Measurements from ENCODE around the gene ZAR1. TPM values are rescaled to one million over a fixed set of nuclear protein-coding genes. Genes with fewer than 3 reads are reported as not detected.

ZAR1 gene
- total RNA-seq, 2 experiments from 2014 or later = not detected

DNA sequence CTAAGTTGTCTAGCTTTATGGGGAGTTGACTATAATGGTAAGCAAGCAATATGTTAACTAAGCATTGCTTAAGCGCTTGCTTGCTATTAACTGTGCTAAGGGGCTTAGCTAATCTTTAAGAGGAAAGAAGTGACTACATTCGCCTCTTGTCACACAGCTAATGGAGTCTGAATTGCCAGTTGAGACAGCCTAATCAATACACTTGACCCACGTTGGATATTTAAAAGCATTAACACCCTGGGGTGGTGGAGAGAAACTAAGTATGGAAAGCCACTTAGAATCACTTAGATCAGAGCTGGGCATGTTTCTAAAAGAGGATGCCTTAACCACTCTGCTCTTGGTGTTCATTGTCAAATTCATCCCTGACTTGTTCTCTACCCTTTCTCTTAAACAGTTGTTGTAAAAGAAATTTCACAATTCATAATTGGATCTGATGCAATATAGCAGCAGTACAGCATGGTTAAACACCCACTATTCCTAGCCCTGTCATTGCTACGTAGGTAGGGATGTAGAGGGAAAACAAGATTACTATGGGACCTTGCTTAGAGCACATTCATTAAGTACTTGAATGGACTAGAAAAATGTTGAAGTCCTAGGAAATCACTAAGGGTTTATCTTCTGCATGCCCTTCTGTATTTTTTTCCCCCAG, 3.5 kb downstream of the ZAR1 start:
- POLR2A ChIA-PET = no interaction called here
- H3K4me1 Mint-ChIP-seq (ENCODE audit: low read depth) = no peaks in the 10 kb centered on the region
- H3K4me3 Mint-ChIP-seq = no peak overlapping the region
- no peak for DNase-seq
- CTCF ChIA-PET = no interaction called here
- intact Hi-C loops (cut with micrococcal nuclease) = no loop called here
- no peak overlapping the region for H3K27ac Mint-ChIP-seq
- no peaks in the 10 kb centered on the region for H3K9me3 Mint-ChIP-seq
- H3K27me3 Mint-ChIP-seq = peaks cover 29% of the 10 kb centered on the region
- H3K36me3 Mint-ChIP-seq = peaks cover 5% of the 10 kb centered on the region

DNA sequence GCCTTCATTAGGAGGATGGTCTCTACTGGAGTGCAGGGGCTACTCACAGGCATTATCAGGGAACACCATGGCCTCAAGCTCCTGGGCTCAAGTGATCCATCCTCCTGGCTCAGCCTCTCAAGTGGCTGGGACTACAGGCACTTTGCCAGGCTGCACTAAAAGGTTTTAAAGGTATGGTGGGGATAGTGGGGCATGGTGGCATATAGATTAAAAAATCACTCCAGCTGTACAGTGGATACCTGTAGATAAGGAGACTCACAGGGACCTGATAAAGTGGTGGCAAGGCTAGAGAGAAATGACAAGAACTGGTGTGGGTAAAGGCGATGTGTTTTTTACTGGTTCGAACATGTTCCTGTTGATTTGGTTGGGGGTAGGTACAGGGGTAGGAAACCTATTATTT, 5.9 kb downstream of the ZAR1 start:
- Mint-ChIP-seq H3K4me1 (ENCODE audit: low read depth) (peaks cover 11% of the 10 kb centered on the region), H3K27me3 (peaks cover 19% of the 10 kb centered on the region), H3K27ac (no peak overlapping the region), H3K4me3 (no peak overlapping the region), H3K9me3 (no peaks in the 10 kb centered on the region), H3K36me3 (peaks cover 15% of the 10 kb centered on the region)
- intact Hi-C loops (cut with micrococcal nuclease) = no loop called here
- ChIA-PET POLR2A (no interaction called here), CTCF (no interaction called here)
- DNase-seq = no peak

DNA sequence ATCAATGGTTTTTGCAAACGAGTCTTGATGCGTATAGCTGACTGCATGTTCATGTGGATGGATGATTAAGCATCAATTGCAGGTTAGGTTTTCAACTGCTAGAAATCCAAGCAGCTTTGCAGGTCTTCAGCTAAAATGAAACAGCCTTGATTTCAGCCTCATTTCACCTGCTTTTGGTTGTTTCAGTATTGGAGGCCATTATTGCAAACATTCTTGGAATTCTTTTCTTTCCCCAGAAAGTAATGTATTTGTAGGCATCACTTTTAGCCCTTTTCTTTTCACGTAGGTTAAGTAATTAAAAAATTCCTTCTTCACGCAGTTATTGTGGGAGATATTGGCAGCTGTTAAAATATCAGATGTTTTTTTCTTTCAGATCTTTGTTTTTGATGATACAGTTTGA, 8.8 kb downstream of the ZAR1 start:
- no peak for DNase-seq
- no peak overlapping the region for H3K4me3 Mint-ChIP-seq
- POLR2A ChIA-PET = interaction anchor here (0.6 kb wide), 1 partner anchor 27 kb away, joined by 3 read pairs; no protein-coding TSS in a partner anchor
- H3K4me1 Mint-ChIP-seq (ENCODE audit: low read depth) = peaks cover 11% of the 10 kb centered on the region
- intact Hi-C loops (cut with micrococcal nuclease) = no loop called here
- CTCF ChIA-PET = no interaction called here
- no peaks in the 10 kb centered on the region for H3K9me3 Mint-ChIP-seq
- peaks cover 22% of the 10 kb centered on the region for H3K36me3 Mint-ChIP-seq
- no peak overlapping the region for H3K27ac Mint-ChIP-seq
- no peaks in the 10 kb centered on the region for H3K27me3 Mint-ChIP-seq

DNA sequence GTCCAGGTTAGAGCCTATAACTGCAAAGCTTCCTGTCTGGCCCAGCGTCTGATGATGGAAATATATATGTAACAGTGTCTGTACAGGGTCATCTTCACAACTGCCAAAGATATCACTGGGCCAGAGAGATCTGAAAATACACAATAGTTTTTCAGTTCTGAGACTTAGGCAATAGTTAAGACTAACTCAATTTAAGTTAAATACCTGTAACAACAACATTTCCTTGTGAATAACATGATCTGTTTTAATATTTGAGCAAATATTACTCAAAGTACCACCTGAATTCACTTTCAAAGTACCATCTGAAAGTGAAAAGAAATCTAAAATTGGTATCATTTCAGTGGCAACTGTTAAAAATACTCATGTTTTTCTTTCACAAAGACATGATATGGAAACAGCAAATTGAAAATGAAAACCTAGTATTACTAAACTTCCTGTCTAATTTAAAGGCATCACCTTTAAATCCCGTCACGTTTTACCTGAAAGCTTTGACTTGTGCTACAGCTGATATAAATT, 9.6 kb downstream of the ZAR1 start:
- POLR2A ChIA-PET = no interaction called here
- no peak overlapping the region for H3K4me3 Mint-ChIP-seq
- H3K36me3 Mint-ChIP-seq = peaks cover 22% of the 10 kb centered on the region
- no peaks in the 10 kb centered on the region for H3K9me3 Mint-ChIP-seq
- H3K27ac Mint-ChIP-seq = no peak overlapping the region
- intact Hi-C loops (cut with micrococcal nuclease) = loop anchor here (5.0 kb wide), 2 partner anchors 157 to 183 kb away; partner anchors contain the start of gene SLAIN2
- peaks cover 15% of the 10 kb centered on the region for H3K4me1 Mint-ChIP-seq (ENCODE audit: low read depth)
- H3K27me3 Mint-ChIP-seq = no peaks in the 10 kb centered on the region
- no peak for DNase-seq
- CTCF ChIA-PET = no interaction called here

DNA sequence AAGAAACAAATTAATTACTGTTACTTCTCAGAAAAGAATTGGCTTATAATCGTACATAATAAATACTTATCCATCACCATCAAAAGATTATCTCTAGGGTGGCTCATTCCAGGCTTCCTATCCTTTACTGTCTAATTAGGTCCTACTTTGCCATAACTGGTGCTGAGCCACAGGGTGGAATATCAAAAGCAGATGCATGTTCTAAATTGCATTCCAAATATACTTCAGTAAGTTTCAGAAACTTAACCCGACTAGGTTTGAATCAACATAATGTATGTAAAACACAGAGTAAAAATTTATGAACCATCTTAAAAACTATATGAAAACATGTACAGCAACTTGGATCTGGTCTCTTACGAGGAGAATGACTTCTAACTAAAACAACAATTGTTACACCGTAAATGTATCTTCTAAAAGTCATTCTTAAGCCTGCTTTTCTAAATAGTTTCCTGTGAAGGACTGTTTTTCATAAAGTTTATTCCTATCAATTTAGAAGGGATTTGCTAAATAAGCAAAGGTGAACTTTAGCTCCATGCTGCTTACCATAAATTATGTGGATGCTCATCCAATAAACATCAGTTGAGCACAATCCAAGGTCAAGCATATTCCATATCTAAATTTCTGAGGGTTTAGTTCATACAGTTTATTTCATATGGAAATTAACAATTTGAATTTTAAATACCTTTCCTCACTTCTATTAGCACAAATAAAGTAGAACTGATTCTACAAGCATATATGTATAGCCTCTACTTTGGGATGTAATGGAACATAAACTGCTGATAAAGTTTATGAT, 13.4 kb downstream of the ZAR1 start:
- Mint-ChIP-seq H3K4me3 (no peak overlapping the region), H3K27ac (no peak overlapping the region)

DNA sequence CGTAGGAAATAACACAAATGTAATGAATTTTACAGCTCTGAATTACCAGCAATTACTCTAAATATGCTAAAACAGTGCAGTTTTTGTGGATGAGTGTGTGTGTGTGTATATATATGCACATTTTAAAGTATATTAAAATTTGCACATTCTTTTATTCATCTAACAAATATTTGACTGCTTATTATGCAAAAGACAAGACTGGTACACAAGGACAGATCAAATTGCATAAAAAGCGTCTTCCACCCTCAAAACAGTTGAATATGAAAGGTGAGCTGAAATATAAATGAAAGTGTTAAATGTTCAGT, 13.9 kb downstream of the ZAR1 start:
- Mint-ChIP-seq H3K4me3 (no peak overlapping the region), H3K27me3 (no peaks in the 10 kb centered on the region), H3K9me3 (no peaks in the 10 kb centered on the region), H3K4me1 (ENCODE audit: low read depth) (peaks cover 14% of the 10 kb centered on the region), H3K27ac (no peak overlapping the region), H3K36me3 (peaks cover 27% of the 10 kb centered on the region)
- no peak for DNase-seq
- CTCF ChIA-PET = no interaction called here
- POLR2A ChIA-PET = no interaction called here
- intact Hi-C loops (cut with micrococcal nuclease) = loop anchor here (5.0 kb wide), 2 partner anchors 162 to 178 kb away; partner anchors contain the start of gene SLAIN2

More for the DNA sequence above, 13.4 kb downstream of the ZAR1 start:
- Mint-ChIP-seq H3K27me3 (no peaks in the 10 kb centered on the region), H3K9me3 (no peaks in the 10 kb centered on the region), H3K36me3 (peaks cover 26% of the 10 kb centered on the region), H3K4me1 (ENCODE audit: low read depth) (peaks cover 15% of the 10 kb centered on the region)
- CTCF ChIA-PET = no interaction called here
- POLR2A ChIA-PET = no interaction called here
- no peak for DNase-seq
- intact Hi-C loops (cut with micrococcal nuclease) = loop anchor here (5.0 kb wide), 2 partner anchors 161 to 179 kb away; partner anchors contain the start of gene SLAIN2

DNA sequence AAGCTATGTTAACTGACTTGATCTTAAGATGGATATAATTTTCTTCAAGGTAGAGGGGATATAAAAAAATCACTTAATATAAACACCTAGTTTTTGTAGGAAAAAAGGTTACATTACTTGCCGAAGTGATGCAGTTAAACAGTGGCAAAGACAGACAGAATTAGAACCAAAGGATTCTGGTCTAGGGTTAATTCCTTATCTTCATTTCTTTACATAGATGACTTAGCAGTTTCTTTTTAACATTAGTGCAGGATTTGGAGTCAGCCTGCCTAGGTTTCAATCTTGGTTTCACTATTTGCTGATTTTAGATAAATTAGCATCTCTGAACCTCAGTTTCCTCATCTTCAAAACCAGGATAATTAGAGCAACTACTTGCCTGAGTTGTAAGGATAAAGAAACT, 14.3 kb downstream of the ZAR1 start:
- POLR2A ChIA-PET = no interaction called here

DNA sequence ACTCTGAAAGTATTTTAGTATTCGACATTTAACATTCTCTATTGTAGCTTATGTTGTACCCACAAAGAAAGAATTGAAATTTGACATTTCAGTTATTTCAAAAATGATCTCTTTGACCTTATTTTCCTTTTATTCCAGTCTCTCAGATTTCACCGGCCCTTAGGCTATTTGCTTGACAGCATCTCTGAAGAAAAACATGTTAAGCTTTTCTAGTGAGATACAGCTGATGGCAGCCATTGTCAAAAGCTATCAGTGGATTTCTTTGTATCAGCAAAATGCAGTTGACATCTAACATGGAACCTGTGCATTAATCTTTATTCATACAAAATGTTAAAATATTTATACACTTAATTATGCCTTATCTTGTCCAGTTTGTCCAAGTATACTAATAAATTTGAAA, 16.7 kb downstream of the ZAR1 start:
- Mint-ChIP-seq H3K27ac (no peak overlapping the region), H3K4me3 (no peak overlapping the region), H3K4me1 (ENCODE audit: low read depth) (peaks cover 4% of the 10 kb centered on the region), H3K9me3 (no peaks in the 10 kb centered on the region), H3K27me3 (no peaks in the 10 kb centered on the region), H3K36me3 (peaks cover 27% of the 10 kb centered on the region)
- POLR2A ChIA-PET = no interaction called here
- DNase-seq = no peak
- intact Hi-C loops (cut with micrococcal nuclease) = no loop called here
- CTCF ChIA-PET = no interaction called here

More for the DNA sequence above, 14.3 kb downstream of the ZAR1 start:
- H3K9me3 Mint-ChIP-seq = no peaks in the 10 kb centered on the region
- DNase-seq = no peak
- CTCF ChIA-PET = no interaction called here
- intact Hi-C loops (cut with micrococcal nuclease) = loop anchor here (5.0 kb wide), 2 partner anchors 162 to 178 kb away; partner anchors contain the start of gene SLAIN2
- no peak overlapping the region for H3K4me3 Mint-ChIP-seq
- H3K4me1 Mint-ChIP-seq (ENCODE audit: low read depth) = peaks cover 11% of the 10 kb centered on the region
- no peak overlapping the region for H3K27ac Mint-ChIP-seq
- H3K36me3 Mint-ChIP-seq = peaks cover 26% of the 10 kb centered on the region
- H3K27me3 Mint-ChIP-seq = no peaks in the 10 kb centered on the region

DNA sequence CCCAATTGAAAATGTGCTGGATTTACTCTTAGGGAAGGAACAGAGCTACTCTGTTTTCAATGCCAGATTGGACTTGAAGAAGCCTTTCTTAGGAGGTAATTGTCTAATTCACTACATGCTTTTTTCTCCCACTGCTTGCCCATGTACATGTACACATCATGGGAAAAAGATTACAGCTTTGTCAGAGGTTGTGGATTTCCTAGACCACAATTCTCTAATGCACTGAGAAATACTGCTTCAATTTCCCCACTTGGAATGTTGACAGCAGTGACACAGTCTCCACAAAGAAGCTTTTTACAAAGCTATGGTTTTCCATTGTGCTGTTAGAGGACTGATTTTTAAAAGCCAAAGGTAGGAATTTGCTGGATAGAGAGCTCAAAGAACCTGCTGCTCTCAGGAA, 19.5 kb downstream of the ZAR1 start:
- Mint-ChIP-seq H3K4me1 (ENCODE audit: low read depth) (no peaks in the 10 kb centered on the region), H3K9me3 (no peaks in the 10 kb centered on the region), H3K36me3 (peaks cover 38% of the 10 kb centered on the region), H3K27ac (no peak overlapping the region), H3K27me3 (no peaks in the 10 kb centered on the region), H3K4me3 (no peak overlapping the region)
- ChIA-PET CTCF (no interaction called here), POLR2A (interaction anchor here (1.2 kb wide), 1 partner anchor 17 kb away, joined by 3 read pairs; no protein-coding TSS in a partner anchor)
- no peak for DNase-seq
- intact Hi-C loops (cut with micrococcal nuclease) = no loop called here

DNA sequence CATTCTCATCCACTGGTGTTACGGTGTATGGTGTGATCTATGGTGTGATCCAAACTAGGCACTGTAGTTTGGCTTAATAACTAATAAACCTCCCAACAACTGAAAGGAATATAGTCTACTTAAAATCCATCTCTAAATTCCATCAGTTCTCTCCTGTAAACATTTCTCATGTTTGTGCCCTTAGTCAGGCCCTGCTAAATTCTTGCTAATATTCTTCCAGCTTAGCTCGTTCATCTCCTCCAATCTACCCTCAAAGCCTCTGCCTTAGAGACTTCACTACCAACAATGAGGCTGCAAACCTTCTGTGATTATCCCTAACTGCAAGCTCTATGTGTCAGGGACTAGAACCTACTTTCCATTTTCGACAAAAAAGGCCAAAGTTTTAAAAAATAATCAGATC, 28.1 kb downstream of the ZAR1 start:
- no peak overlapping the region for H3K4me3 Mint-ChIP-seq
- no peaks in the 10 kb centered on the region for H3K4me1 Mint-ChIP-seq (ENCODE audit: low read depth)
- CTCF ChIA-PET = no interaction called here
- POLR2A ChIA-PET = no interaction called here
- H3K27ac Mint-ChIP-seq = no peak overlapping the region
- no peak for DNase-seq
- peaks cover 39% of the 10 kb centered on the region for H3K36me3 Mint-ChIP-seq
- no peaks in the 10 kb centered on the region for H3K9me3 Mint-ChIP-seq
- intact Hi-C loops (cut with micrococcal nuclease) = no loop called here
- no peaks in the 10 kb centered on the region for H3K27me3 Mint-ChIP-seq

DNA sequence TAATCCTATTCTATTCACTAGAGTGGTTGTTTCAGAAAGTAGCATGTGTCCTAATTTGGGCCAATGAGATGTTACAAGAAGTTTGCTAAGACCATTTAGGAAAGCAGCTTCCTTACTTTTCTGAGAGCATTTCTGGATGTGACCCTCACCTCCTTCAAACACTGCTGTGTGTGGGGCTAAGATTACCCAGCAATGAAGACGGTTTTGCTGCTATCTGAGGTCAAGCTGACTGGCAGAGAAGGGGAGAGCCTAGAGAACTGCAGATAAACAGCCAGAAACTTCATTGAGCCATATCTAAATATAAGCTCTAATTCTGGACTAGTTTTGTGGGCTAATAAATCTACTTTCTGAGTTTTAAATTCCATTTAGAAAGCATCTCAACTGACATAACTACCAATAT, 36.4 kb downstream of the ZAR1 start:
- no peak overlapping the region for H3K4me3 Mint-ChIP-seq
- intact Hi-C loops (cut with micrococcal nuclease) = no loop called here
- DNase-seq = no peak
- CTCF ChIA-PET = interaction anchor here (0.6 to 1.1 kb wide), 2 partner anchors 51 to 419 kb away, joined by 3 to 6 read pairs; no protein-coding TSS in a partner anchor
- no peaks in the 10 kb centered on the region for H3K9me3 Mint-ChIP-seq
- H3K27me3 Mint-ChIP-seq = no peaks in the 10 kb centered on the region
- H3K36me3 Mint-ChIP-seq = peaks cover 54% of the 10 kb centered on the region
- H3K4me1 Mint-ChIP-seq (ENCODE audit: low read depth) = no peaks in the 10 kb centered on the region
- H3K27ac Mint-ChIP-seq = no peak overlapping the region
- POLR2A ChIA-PET = interaction anchor here (0.9 kb wide), 2 partner anchors 17 to 27 kb away, joined by 3 read pairs; no protein-coding TSS in a partner anchor

DNA sequence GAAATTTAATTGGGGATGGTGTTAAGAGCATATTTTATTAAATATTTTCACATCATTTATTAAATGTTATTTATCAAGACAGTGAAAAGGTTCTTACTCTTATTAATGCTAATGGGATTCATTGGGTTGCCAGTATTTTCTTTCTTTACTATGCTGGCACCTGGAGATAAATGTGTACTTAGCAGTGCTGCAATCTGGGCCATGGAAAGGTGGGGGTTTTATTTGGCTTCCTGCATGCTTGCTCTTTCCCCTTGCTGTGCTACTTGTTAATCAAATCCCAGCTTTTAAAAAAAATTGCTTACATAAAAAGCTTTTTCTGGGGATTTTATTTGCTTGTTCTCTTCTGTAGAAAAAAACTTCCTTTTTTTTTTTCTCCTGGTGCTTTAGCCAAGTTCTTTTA, 48.3 kb downstream of the ZAR1 start:
- no peaks in the 10 kb centered on the region for H3K4me1 Mint-ChIP-seq (ENCODE audit: low read depth)
- H3K4me3 Mint-ChIP-seq = no peak overlapping the region
- H3K9me3 Mint-ChIP-seq = no peaks in the 10 kb centered on the region
- no peaks in the 10 kb centered on the region for H3K27me3 Mint-ChIP-seq
- DNase-seq = no peak
- ChIA-PET CTCF (interaction anchor here (0.7 kb wide), 1 partner anchor 40 kb away, joined by 3 read pairs; no protein-coding TSS in a partner anchor), POLR2A (no interaction called here)
- peaks cover 33% of the 10 kb centered on the region for H3K36me3 Mint-ChIP-seq
- no peak overlapping the region for H3K27ac Mint-ChIP-seq
- intact Hi-C loops (cut with micrococcal nuclease) = no loop called here

Data from activated CD4-positive, alpha-beta memory T cell treated with anti-CD3 and anti-CD28 coated beads for 36 hours (primary cell).